ENCODE data around the gene AGRP.
A peak's percentile ranks its signal among the peaks of the same experiment; 100 is the strongest.

The AGRP gene

DNA sequence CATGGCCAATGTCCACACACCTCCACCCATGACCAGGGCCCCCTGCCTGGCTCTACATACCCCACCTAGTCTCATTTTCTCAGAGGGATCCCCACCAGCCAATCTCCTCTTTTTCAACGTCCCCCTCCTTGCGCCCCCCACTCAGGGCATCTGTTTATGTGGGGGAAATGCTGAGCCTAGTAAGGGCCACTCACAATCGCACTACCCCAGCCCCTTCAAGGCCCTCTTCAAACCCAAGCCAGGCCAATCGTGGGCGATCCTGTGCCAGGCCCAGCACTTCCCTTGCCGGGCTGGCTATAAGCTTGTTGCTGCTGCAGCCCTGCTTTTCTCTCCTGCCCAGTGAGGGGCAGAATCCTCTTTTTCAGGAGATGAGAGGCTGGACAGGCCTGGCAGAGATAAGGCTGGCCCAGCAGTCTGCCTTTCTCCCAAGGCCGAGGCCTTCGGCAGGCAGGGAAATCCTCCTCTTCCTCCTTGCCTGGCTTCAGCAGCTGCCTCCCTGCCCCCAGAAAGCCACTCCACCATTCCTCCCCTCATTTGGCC lies 36.3 kb downstream of the AGRP start:
- peak overlapping the region; percentile 16; the same call in 1 of the 2 replicates for H3K27ac ChIP-seq
- TF ChIP-seq, protein P1, sequence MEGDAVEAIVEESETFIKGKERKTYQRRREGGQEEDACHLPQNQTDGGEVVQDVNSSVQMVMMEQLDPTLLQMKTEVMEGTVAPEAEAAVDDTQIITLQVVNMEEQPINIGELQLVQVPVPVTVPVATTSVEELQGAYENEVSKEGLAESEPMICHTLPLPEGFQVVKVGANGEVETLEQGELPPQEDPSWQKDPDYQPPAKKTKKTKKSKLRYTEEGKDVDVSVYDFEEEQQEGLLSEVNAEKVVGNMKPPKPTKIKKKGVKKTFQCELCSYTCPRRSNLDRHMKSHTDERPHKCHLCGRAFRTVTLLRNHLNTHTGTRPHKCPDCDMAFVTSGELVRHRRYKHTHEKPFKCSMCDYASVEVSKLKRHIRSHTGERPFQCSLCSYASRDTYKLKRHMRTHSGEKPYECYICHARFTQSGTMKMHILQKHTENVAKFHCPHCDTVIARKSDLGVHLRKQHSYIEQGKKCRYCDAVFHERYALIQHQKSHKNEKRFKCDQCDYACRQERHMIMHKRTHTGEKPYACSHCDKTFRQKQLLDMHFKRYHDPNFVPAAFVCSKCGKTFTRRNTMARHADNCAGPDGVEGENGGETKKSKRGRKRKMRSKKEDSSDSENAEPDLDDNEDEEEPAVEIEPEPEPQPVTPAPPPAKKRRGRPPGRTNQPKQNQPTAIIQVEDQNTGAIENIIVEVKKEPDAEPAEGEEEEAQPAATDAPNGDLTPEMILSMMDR (conservative IDR thresholded peaks at IDR 0.05): no peak

DNA sequence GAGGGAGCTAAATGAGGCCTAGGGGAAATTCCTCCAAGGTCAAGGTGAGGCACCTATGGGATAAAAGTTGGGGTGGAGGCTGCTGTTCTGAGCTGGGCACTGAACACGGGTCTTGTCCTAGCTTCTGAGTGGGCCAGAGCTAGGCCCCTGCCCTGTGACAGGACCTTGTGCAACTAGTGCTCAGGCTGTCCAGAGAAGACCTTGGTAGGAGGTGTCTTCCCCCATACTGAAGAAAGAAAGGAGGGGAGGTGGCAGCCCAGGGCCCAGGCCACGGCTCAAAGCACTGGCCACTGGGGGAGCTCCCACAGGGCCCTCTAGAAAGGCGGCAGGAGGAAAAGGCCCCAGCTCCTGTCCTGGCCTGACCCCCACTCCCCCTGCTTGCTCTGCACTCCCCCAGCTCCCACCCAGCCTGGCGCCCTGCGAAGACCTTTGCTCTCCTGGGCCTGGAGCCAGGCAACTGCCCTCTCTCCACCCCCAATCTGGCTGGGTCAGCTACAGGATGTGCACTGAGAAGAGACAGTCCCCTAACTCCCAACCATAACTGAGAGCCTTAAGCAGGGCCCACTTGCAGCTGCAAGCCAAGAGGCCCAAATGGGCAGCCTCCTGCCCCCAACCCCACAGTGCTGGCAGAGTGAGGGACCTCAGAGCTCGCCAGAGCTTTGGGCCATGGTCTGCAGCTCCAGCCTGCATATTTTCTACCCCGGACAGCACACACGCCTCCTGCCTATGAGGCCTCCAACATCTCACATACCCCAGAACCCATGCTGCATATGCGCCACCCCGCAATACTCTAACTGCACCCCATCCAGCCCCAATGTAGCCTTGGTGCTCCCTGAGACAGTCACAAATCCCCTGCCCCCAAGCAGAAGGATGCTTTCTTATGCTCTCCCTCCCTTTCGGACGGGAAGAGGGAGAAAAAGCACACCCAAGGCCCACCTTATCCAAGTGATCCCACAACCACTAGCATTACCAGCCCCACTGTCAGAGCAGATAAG lies 37.1 kb downstream of the AGRP start:
- peak overlapping the region; percentile 16; the same call in 1 of the 2 replicates for H3K27ac ChIP-seq
- TF ChIP-seq, protein P1 (conservative IDR thresholded peaks at IDR 0.05): no peak

DNA sequence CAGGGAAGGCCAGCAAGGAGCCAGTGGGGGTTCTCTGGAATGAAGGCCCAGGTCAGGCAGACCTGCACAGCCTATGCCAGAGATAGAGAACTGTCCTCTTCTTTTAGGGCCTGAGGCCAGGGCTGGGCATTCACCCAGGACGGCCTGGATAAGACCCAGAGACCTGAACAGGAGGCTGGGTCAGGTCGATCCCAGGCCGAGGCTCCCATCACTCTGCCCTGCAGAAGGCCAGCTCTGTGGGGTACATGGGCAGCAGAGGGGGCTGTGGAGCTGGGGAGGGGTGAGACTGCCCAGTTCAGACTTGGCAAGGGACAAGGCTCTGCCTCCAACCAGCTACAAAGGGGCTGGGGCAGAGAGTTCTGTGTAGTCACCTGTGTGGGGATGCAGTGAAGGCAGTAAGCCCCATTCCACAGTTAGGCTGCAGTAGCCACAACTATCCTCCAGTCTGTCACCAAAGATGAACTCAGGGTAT lies 37.9 kb downstream of the AGRP start:
- 0 out of 2 replicates have a peak overlapping the region, but pooled peaks have one; percentile 16 for H3K27ac ChIP-seq
- TF ChIP-seq, protein P1 (conservative IDR thresholded peaks at IDR 0.05): no peak

DNA sequence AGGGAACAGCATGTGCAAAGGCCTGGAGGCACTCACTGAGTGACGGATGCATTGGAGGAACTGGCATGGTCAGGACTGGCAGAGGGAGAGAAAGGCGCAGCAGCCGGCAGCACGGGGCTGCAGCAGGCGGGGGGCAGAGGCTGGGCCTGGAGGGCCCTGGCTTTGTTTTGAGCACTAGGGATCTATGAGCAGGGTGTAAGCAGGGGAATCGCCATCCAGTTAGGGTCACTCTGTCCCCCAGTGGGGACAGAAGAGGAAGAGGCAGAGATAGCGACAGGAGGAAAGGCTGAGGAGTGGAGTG lies 38.3 kb downstream of the AGRP start:
- no peak overlapping the region for H3K27ac ChIP-seq
- TF ChIP-seq, protein P1 (conservative IDR thresholded peaks at IDR 0.05): no peak

DNA sequence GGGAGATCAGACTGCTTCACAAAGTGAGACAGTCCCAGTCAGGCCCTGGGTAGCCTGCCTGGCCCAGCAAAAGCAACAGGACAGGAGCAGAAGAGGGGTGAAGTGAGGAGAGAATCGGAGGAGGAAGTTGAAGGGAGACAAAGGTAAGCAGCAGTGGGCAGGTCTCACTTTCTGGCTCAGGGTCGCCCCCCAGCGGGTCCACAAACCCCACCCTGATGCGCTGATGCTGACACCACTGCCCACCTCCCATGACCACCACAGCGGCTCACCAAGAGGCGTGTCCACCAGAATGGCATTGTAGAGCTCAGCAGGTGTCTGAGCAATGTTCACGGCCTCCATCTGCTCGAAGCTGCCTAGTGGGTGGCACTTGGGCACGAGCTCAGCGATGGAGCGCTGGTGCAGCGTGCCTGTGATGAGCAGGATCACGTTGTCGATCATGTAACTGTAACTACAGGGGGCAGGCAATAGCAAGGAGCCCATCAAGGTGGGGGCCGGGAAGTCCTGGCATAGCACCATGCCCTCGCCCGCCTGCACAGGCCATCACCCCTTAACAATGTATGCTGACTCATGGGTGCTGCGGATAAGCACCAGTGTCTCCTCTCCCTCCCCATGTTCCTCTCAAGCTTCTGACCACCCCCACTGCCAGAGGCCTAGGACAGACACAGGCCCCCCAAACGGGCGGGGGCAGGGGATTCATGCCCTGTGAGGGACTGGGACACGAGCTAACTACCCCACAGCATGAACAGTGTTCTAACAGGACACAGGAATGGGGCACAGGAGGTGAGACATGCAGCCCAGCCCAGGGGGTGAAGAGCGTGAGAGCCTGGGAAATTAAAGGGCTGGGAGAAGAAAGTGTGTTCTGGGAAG lies 38.9 kb downstream of the AGRP start:
- peak overlapping the region; percentile 69; the same call in 1 of the 2 replicates for H3K27ac ChIP-seq
- TF ChIP-seq, protein P1 (conservative IDR thresholded peaks at IDR 0.05): no peak

DNA sequence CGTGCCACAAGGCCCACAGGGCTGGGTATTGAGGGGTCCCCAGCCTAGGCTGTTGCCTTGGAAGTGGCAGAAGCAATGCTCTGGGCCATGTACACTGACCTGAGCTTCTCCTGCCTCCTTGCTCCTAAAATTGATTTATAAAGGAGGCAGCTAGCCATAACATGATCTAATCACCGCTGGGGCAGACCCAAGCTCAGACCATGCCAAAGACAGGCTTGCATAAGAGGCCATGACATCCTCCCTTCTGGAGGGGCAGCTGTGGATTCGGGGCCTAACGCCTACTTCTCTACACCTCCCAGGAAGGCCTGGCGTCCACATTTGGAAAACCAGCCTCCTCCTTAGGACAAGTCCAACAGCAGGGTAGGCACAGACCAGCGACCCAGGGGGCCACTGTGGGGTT lies 40.1 kb downstream of the AGRP start:
- TF ChIP-seq, protein P1 (conservative IDR thresholded peaks at IDR 0.05): no peak
- peak overlapping the region; percentile 69 for H3K27ac ChIP-seq
